HepG2 (cell line): ENCODE results near the gene PIGN. TPM values are rescaled to one million over a fixed set of nuclear protein-coding genes. Genes with fewer than 3 reads are reported as not detected.

Experiments
- ARNT2 ChIP-seq: sonication (generic); formaldehyde crosslinking; IDR thresholded peaks from 2 replicates; pipeline ENCODE4 v1.8.0; 2022; ENCODE audit warnings: mild to moderate bottlenecking, low read depth, missing genetic modification reagents, moderate library complexity
- BRD4 ChIP-seq: sonication (generic); formaldehyde crosslinking; IDR thresholded peaks from 2 replicates; pipeline ENCODE4 v1.4.0; 2020; ENCODE audit warnings: missing genetic modification reagents
- ELF3 ChIP-seq: IDR thresholded peaks from 2 replicates; pipeline ENCODE4 v1.6.1; 2016; ENCODE audit warnings: missing genetic modification reagents, missing compliant biosample characterization
- HMGA1 ChIP-seq: sonication (generic); formaldehyde crosslinking; conservative IDR thresholded peaks from 2 replicates; pipeline ENCODE4 v1.4.0; 2020; ENCODE audit warnings: missing genetic modification reagents
- IKZF1 ChIP-seq: fragments of 450-650 bp; IDR thresholded peaks from 2 replicates; pipeline ENCODE4 v1.7.1; 2016
- KMT2A ChIP-seq: sonication (generic); formaldehyde crosslinking; IDR thresholded peaks from 2 replicates; pipeline ENCODE4 v1.4.0; 2020; ENCODE audit warnings: missing genetic modification reagents
- MBNL3 ChIP-seq: fragments of 250-450 bp; sonication (Bioruptor Pico); conservative IDR thresholded peaks from 2 replicates; pipeline ENCODE4 v1.8.0; 2022; ENCODE audit warnings: mild to moderate bottlenecking, inconsistent platforms
- MIER2 ChIP-seq: IDR thresholded peaks from 2 replicates; pipeline ENCODE4 v1.6.1; 2016; ENCODE audit warnings: missing biosample characterization, missing genetic modification reagents
- NONO ChIP-seq, 2 experiments: fragments of 450-650 bp in 1 of 2; sonication (generic) in 1 of 2; formaldehyde crosslinking in 1 of 2; IDR thresholded peaks in 1 of 2; conservative IDR thresholded peaks in 1 of 2; 2 replicates each; pipeline versions ENCODE4 v1.6.1 to v1.8.0; 2017 to 2022; ENCODE audit warnings: mild to moderate bottlenecking in 1 of 2, missing genetic modification reagents in 1 of 2, moderate library complexity in 1 of 2
- ONECUT2 ChIP-seq: sonication (generic); formaldehyde crosslinking; IDR thresholded peaks from 2 replicates; pipeline ENCODE4 v1.4.0; 2020; ENCODE audit warnings: missing genetic modification reagents
- SIN3B ChIP-seq: fragments of 150-350 bp; IDR thresholded peaks from 2 replicates; pipeline ENCODE4 v1.6.1; 2014; ENCODE audit warnings: low read length
- SMAD3 ChIP-seq: sonication (generic); formaldehyde crosslinking; IDR thresholded peaks from 2 replicates; pipeline ENCODE4 v1.4.0; 2020; ENCODE audit warnings: missing genetic modification reagents
- SNAI1 ChIP-seq: sonication (generic); formaldehyde crosslinking; IDR thresholded peaks from 2 replicates; pipeline ENCODE4 v1.5.0; 2020; ENCODE audit warnings: mild to moderate bottlenecking, missing genetic modification reagents, borderline replicate concordance
- U2AF2 ChIP-seq: fragments of 200-400 bp; formaldehyde crosslinking; IDR thresholded peaks from 2 replicates; pipeline ENCODE4 v1.6.1; 2017; ENCODE audit warnings: low read depth, mild to moderate bottlenecking, low read length
- ZNF143 ChIP-seq: sonication (generic); formaldehyde crosslinking; IDR thresholded peaks from 2 replicates; pipeline ENCODE4 v1.4.0; 2020; ENCODE audit warnings: missing genetic modification reagents
- ZNF234 ChIP-seq: sonication (generic); formaldehyde crosslinking; conservative IDR thresholded peaks from 2 replicates; pipeline ENCODE4 v1.5.1; 2020; ENCODE audit warnings: mild to moderate bottlenecking, missing genetic modification reagents
- ZNF34 ChIP-seq: sonication (generic); formaldehyde crosslinking; IDR thresholded peaks from 2 replicates; pipeline ENCODE4 v1.4.0; 2020; ENCODE audit warnings: mild to moderate bottlenecking, missing genetic modification reagents, borderline replicate concordance
- ZNF350 ChIP-seq: sonication (generic); formaldehyde crosslinking; IDR thresholded peaks from 2 replicates; pipeline ENCODE4 v1.4.0; 2020; ENCODE audit warnings: mild to moderate bottlenecking, low read depth, missing genetic modification reagents, borderline replicate concordance
- ZNF484 ChIP-seq: sonication (generic); formaldehyde crosslinking; IDR thresholded peaks from 2 replicates; pipeline ENCODE4 v1.5.1; 2020; ENCODE audit warnings: mild to moderate bottlenecking, low read depth, missing genetic modification reagents, borderline replicate concordance
- polyA plus RNA-seq, 8 experiments: library from polyadenylated mRNA; depleted of rRNA in 3 of 8; stranded (reverse) in 7 of 8; unstranded in 1 of 8; fragments of >200 nt; fragmentation: Illumina TruSeq in 4 of 8; extraction: Trizol in 4 of 8; gene quantifications; 2 replicates each; pipeline versions ENCODE4 v1.2.1 to v1.2.3, GENCODE V29; 2011 to 2016; ENCODE audit warnings: low read depth in 4 of 8, missing spikeins in 1 of 8, mixed read lengths in 1 of 8; ENCODE audit not compliant: insufficient read depth in 1 of 8
- total RNA-seq, 5 experiments: library from RNA; depleted of rRNA; stranded (reverse); fragments of >200 nt; fragmentation: Illumina TruSeq; extraction: Trizol; gene quantifications; 2 replicates each; pipeline ENCODE4 v1.2.3, GENCODE V29; 2016; ENCODE audit warnings: low read depth in 1 of 5
- TF ChIP-seq, protein P1 (sequence below): sonication (generic); formaldehyde crosslinking; IDR thresholded peaks from 2 replicates; pipeline ENCODE4 v1.4.0; 2020; ENCODE audit warnings: missing genetic modification reagents
- TF ChIP-seq, protein P2 (sequence below): sonication (generic); formaldehyde crosslinking; IDR thresholded peaks from 2 replicates; pipeline ENCODE4 v1.5.0; 2020; ENCODE audit warnings: mild to moderate bottlenecking, low read depth, missing genetic modification reagents, borderline replicate concordance
- TF ChIP-seq, protein P3 (sequence below): IDR thresholded peaks from 2 replicates; pipeline ENCODE4 v1.6.1; 2016; ENCODE audit warnings: mild to moderate bottlenecking, missing biosample characterization, missing genetic modification reagents
- TF ChIP-seq, protein P4 (sequence below): sonication (generic); formaldehyde crosslinking; IDR thresholded peaks from 2 replicates; pipeline ENCODE4 v1.8.1; 2023; ENCODE audit warnings: mild to moderate bottlenecking, missing genetic modification reagents
- TF ChIP-seq, protein P5 (sequence below): IDR thresholded peaks from 2 replicates; pipeline ENCODE4 v1.6.1; 2016; ENCODE audit warnings: low read depth

The PIGN gene
- total and polyA plus RNA-seq, 2 of the 13 experiments (the other 11 are each of a cell fraction or from before 2014, with no cell fraction given) = 15.5 to 33.6 TPM

DNA sequence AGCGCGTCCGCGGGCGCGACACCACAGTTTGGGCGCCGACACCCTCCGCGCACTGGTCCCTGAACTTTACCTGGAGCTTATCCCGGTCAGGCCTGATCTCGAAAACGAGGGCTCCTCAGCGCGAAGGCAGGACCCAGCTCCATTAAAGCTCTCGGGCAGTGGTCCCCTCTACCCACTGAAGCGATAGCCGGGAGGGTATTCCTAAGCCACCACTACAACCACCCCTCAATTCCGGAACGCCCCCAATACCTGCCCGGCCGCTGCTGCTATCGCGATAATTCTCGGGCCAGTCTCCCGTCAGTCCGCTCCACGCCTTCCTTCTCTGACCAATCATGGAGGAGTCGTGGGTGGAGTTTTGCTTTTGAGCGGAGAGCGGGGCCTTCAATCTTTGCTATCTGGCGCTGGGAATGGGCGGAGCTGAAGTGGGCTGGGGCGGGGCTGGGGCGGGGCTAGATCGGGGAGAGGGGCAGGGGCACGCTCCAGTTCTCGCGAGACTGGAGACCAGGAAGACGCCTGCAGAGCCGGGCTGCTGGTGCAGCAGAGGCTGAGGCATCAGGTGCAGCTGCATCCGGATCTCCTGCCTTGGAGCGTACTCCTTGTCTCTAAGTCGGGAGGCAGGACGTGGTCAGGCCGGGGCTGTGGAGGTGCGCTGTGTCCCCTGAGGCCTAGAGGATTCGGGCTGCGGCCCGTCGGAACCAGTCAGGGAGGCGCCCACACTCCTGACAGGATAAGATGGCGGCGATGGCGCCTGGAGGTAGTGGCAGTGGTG, at the start of gene PIGN, which contains the start of gene RELCH (continued):
- TF ChIP-seq ZNF34 (peak; percentile 80; the same call in 1 of the 2 replicates), ELF3 (CRISPR knock-in tag) (0 out of 2 replicates have a peak, but pooled peaks have one; percentile 38), BRD4 (CRISPR knock-in tag) (peak; percentile 27), MBNL3 (no peak), ARNT2 (CRISPR knock-in tag) (peak; percentile 87), SNAI1 (CRISPR knock-in tag) (no peak), ZNF234 (CRISPR knock-in tag) (0 out of 2 replicates have a peak, but pooled peaks have one; percentile 56), NONO (IDR thresholded peaks at IDR 0.05) (no peak), NONO (CRISPR knock-in tag; conservative IDR thresholded peaks at IDR 0.05) (peak; percentile 17; the same call in 1 of the 2 replicates), ZNF484 (CRISPR knock-in tag) (no peak), MIER2 (no peak), SIN3B (0 out of 2 replicates have a peak, but pooled peaks have one; percentile 22), ONECUT2 (CRISPR knock-in tag) (no peak), ZNF350 (CRISPR knock-in tag) (0 out of 2 replicates have a peak, but pooled peaks have one; percentile 3), ZNF143 (peak; percentile 42; the same call in 1 of the 2 replicates), HMGA1 (no peak), KMT2A (CRISPR knock-in tag) (peak; percentile 66; the same call in 1 of the 2 replicates), SMAD3 (no peak), U2AF2 (no peak), IKZF1 (no peak)
- TF ChIP-seq, protein P1, sequence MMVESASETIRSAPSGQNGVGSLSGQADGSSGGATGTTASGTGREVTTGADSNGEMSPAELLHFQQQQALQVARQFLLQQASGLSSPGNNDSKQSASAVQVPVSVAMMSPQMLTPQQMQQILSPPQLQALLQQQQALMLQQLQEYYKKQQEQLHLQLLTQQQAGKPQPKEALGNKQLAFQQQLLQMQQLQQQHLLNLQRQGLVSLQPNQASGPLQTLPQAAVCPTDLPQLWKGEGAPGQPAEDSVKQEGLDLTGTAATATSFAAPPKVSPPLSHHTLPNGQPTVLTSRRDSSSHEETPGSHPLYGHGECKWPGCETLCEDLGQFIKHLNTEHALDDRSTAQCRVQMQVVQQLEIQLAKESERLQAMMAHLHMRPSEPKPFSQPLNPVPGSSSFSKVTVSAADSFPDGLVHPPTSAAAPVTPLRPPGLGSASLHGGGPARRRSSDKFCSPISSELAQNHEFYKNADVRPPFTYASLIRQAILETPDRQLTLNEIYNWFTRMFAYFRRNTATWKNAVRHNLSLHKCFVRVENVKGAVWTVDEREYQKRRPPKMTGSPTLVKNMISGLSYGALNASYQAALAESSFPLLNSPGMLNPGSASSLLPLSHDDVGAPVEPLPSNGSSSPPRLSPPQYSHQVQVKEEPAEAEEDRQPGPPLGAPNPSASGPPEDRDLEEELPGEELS (CRISPR knock-in tag) = peak; percentile 28; the same call in 1 of the 2 replicates
- TF ChIP-seq, protein P2, sequence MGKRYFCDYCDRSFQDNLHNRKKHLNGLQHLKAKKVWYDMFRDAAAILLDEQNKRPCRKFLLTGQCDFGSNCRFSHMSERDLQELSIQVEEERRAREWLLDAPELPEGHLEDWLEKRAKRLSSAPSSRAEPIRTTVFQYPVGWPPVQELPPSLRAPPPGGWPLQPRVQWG = no peak
- TF ChIP-seq, protein P3, sequence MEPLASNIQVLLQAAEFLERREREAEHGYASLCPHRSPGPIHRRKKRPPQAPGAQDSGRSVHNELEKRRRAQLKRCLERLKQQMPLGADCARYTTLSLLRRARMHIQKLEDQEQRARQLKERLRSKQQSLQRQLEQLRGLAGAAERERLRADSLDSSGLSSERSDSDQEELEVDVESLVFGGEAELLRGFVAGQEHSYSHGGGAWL (CRISPR knock-in tag) = no peak
- TF ChIP-seq, protein P4, sequence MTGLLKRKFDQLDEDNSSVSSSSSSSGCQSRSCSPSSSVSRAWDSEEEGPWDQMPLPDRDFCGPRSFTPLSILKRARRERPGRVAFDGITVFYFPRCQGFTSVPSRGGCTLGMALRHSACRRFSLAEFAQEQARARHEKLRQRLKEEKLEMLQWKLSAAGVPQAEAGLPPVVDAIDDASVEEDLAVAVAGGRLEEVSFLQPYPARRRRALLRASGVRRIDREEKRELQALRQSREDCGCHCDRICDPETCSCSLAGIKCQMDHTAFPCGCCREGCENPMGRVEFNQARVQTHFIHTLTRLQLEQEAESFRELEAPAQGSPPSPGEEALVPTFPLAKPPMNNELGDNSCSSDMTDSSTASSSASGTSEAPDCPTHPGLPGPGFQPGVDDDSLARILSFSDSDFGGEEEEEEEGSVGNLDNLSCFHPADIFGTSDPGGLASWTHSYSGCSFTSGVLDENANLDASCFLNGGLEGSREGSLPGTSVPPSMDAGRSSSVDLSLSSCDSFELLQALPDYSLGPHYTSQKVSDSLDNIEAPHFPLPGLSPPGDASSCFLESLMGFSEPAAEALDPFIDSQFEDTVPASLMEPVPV (CRISPR knock-in tag) = peak; percentile 37; the same call in 1 of the 2 replicates
- TF ChIP-seq, protein P5, sequence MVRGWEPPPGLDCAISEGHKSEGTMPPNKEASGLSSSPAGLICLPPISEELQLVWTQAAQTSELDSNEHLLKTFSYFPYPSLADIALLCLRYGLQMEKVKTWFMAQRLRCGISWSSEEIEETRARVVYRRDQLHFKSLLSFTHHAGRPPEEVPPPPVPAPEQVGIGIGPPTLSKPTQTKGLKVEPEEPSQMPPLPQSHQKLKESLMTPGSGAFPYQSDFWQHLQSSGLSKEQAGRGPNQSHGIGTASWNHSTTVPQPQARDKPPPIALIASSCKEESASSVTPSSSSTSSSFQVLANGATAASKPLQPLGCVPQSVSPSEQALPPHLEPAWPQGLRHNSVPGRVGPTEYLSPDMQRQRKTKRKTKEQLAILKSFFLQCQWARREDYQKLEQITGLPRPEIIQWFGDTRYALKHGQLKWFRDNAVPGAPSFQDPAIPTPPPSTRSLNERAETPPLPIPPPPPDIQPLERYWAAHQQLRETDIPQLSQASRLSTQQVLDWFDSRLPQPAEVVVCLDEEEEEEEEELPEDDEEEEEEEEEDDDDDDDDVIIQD = no peak
